GM18867 (cell line): ENCODE data around the gene SLC12A1.

ENCODE experiments used
- ATAC-seq: cut with Tn5 transposase; IDR thresholded peaks from one replicate; pipeline ENCODE4 v1.9.1; 2021; ENCODE audit warnings: mild to moderate bottlenecking, moderate library complexity; ENCODE audit not compliant: unreplicated experiment

The SLC12A1 gene

GRCh38 chr15:48205981-48206380, at the start of gene SLC12A1:
Gene SLC12A1, plus strand, starts transcription at chr15:48206302. Its CDS starts 1,418 bp downstream, at chr15:48207720.
- ATAC-seq, result no peak

- no peak for ATAC-seq
Observed at GRCh38 chr15:48168616-48169015, 37.5 kb upstream of the SLC12A1 start.

GRCh38 chr15:48170981-48171380, 35.1 kb upstream of the SLC12A1 start:
- ATAC-seq, result no peak

- ATAC-seq, result peak; percentile 28
Observed at GRCh38 chr15:48175126-48175525, 31.0 kb upstream of the SLC12A1 start.

- ATAC-seq, result no peak
Observed at GRCh38 chr15:48176112-48176511, 30.0 kb upstream of the SLC12A1 start.

GRCh38 chr15:48176957-48177356, 29.1 kb upstream of the SLC12A1 start:
- ATAC-seq, result no peak

GRCh38 chr15:48177383-48177765, 28.7 kb upstream of the SLC12A1 start:
- ATAC-seq, result peak; percentile 66

GRCh38 chr15:48177766-48178647, 28.1 kb upstream of the SLC12A1 start, which contains the start of gene MYEF2:
Gene MYEF2, minus strand, starts transcription at chr15:48178295. Its CDS starts 58 bp downstream, at chr15:48178237.
- peak; percentile 82 for ATAC-seq

GRCh38 chr15:48178648-48178931, 27.5 kb upstream of the SLC12A1 start:
- no peak for ATAC-seq

GRCh38 chr15:48182749-48183148, 23.4 kb upstream of the SLC12A1 start:
- ATAC-seq, result no peak

- no peak for ATAC-seq
Observed at GRCh38 chr15:48185529-48185928, 20.6 kb upstream of the SLC12A1 start.

- ATAC-seq, result no peak
Observed at GRCh38 chr15:48186271-48186670, 19.8 kb upstream of the SLC12A1 start.

GRCh38 chr15:48190932-48191573, 15.0 kb upstream of the SLC12A1 start:
- ATAC-seq, result no peak

- ATAC-seq, result no peak
Observed at GRCh38 chr15:48191574-48192225, 14.4 kb upstream of the SLC12A1 start, which contains the start of gene CTXN2. Gene CTXN2, plus strand, starts transcription at chr15:48191665. Its CDS starts 9,636 bp downstream, at chr15:48201301.

- ATAC-seq, result no peak
Observed at GRCh38 chr15:48202068-48202467, 4.0 kb upstream of the SLC12A1 start.

- ATAC-seq, result no peak
Observed at GRCh38 chr15:48221261-48221660, 15.2 kb downstream of the SLC12A1 start.

GRCh38 chr15:48221885-48222284, 15.8 kb downstream of the SLC12A1 start:
- no peak for ATAC-seq

- no peak for ATAC-seq
Observed at GRCh38 chr15:48222627-48223026, 16.5 kb downstream of the SLC12A1 start.

- no peak for ATAC-seq
Observed at GRCh38 chr15:48225771-48226170, 19.7 kb downstream of the SLC12A1 start.

- no peak for ATAC-seq
Observed at GRCh38 chr15:48230498-48230897, 24.4 kb downstream of the SLC12A1 start.

GRCh38 chr15:48233246-48233645, 27.1 kb downstream of the SLC12A1 start:
- no peak for ATAC-seq

GRCh38 chr15:48239334-48239733, 33.2 kb downstream of the SLC12A1 start:
- ATAC-seq, result no peak
